Measurements from ENCODE around the gene TMSB15C.

GRCh38 chrX:104117759-104118158 lies 41.7 kb upstream of the TMSB15C start:
- TF ChIP-seq, protein P1, sequence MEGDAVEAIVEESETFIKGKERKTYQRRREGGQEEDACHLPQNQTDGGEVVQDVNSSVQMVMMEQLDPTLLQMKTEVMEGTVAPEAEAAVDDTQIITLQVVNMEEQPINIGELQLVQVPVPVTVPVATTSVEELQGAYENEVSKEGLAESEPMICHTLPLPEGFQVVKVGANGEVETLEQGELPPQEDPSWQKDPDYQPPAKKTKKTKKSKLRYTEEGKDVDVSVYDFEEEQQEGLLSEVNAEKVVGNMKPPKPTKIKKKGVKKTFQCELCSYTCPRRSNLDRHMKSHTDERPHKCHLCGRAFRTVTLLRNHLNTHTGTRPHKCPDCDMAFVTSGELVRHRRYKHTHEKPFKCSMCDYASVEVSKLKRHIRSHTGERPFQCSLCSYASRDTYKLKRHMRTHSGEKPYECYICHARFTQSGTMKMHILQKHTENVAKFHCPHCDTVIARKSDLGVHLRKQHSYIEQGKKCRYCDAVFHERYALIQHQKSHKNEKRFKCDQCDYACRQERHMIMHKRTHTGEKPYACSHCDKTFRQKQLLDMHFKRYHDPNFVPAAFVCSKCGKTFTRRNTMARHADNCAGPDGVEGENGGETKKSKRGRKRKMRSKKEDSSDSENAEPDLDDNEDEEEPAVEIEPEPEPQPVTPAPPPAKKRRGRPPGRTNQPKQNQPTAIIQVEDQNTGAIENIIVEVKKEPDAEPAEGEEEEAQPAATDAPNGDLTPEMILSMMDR (IDR thresholded peaks at IDR 0.05) = no peak
- no peak for TF ChIP-seq EZH2 (IDR thresholded peaks at IDR 0.05)
